ENCODE data around the gene PAM16. TPM values are rescaled to one million over a fixed set of nuclear protein-coding genes. Genes with fewer than 3 reads are reported as not detected.

PAM16 gene
- total and polyA plus RNA-seq, 9 of the 15 experiments (the other 6 are each of a cell fraction or from before 2014, with no cell fraction given): 38.7 to 273 (median 79.3) TPM

DNA sequence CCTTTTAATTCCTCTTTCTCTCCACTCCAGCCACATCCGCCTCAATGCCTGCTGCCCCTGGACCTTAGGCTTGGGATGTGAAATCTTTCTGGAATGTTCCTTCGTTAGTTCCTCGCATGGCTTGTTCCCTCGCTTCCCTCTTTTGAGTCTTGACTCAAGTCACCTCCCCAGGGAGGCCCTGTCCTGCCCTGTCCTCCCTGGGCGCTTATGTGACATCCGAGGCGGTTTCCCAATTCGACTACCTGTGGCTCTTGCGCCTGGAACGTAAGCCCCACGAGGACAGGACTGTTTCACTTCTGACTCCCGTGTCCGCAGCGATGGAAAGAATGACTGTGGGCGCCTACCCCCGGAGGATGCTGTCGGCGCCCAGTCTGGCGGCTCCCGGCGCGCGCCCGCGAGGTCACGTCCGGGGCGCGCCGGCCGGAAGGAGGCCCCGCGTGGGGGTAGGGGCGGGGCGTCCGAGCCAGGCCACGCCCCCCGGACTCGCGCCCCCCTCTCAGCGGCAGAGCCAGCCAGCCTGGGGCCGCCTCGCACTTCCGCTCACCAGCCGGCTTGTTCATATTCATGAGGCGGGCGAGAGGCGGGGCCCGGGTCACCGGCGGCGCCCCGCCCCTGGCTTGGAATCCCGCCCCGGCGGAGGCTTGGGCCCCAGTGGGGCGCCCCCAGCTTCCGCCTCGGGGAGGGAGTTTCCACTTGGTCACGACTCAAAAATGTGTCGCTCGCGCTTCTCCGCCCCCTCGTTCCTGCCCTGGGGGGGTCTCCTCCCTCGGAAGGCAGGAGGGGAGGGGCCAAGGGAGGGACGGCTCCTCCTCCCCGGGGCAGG, 43.7 kb downstream of the PAM16 start (continued):
- TF ChIP-seq, protein P1, sequence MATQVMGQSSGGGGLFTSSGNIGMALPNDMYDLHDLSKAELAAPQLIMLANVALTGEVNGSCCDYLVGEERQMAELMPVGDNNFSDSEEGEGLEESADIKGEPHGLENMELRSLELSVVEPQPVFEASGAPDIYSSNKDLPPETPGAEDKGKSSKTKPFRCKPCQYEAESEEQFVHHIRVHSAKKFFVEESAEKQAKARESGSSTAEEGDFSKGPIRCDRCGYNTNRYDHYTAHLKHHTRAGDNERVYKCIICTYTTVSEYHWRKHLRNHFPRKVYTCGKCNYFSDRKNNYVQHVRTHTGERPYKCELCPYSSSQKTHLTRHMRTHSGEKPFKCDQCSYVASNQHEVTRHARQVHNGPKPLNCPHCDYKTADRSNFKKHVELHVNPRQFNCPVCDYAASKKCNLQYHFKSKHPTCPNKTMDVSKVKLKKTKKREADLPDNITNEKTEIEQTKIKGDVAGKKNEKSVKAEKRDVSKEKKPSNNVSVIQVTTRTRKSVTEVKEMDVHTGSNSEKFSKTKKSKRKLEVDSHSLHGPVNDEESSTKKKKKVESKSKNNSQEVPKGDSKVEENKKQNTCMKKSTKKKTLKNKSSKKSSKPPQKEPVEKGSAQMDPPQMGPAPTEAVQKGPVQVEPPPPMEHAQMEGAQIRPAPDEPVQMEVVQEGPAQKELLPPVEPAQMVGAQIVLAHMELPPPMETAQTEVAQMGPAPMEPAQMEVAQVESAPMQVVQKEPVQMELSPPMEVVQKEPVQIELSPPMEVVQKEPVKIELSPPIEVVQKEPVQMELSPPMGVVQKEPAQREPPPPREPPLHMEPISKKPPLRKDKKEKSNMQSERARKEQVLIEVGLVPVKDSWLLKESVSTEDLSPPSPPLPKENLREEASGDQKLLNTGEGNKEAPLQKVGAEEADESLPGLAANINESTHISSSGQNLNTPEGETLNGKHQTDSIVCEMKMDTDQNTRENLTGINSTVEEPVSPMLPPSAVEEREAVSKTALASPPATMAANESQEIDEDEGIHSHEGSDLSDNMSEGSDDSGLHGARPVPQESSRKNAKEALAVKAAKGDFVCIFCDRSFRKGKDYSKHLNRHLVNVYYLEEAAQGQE (IDR thresholded peaks at IDR 0.05; ENCODE audit: borderline replicate concordance): peak; percentile 59
- TF ChIP-seq, protein P1 (CRISPR knock-in tag; IDR thresholded peaks at IDR 0.05; ENCODE audit: low read depth): no peak
- TF ChIP-seq, protein P2, sequence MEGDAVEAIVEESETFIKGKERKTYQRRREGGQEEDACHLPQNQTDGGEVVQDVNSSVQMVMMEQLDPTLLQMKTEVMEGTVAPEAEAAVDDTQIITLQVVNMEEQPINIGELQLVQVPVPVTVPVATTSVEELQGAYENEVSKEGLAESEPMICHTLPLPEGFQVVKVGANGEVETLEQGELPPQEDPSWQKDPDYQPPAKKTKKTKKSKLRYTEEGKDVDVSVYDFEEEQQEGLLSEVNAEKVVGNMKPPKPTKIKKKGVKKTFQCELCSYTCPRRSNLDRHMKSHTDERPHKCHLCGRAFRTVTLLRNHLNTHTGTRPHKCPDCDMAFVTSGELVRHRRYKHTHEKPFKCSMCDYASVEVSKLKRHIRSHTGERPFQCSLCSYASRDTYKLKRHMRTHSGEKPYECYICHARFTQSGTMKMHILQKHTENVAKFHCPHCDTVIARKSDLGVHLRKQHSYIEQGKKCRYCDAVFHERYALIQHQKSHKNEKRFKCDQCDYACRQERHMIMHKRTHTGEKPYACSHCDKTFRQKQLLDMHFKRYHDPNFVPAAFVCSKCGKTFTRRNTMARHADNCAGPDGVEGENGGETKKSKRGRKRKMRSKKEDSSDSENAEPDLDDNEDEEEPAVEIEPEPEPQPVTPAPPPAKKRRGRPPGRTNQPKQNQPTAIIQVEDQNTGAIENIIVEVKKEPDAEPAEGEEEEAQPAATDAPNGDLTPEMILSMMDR (IDR thresholded peaks at IDR 0.05 in 2 of 3, conservative IDR thresholded peaks at IDR 0.05 in 1 of 3; ENCODE audit: insufficient read depth in 2 of 3, low read depth in 1 of 3, low read length in 3 of 3): peak in 2 of 3 experiments; percentile 1 to 24; a peak in 2 of 6 replicates
- TF ChIP-seq, protein P3, sequence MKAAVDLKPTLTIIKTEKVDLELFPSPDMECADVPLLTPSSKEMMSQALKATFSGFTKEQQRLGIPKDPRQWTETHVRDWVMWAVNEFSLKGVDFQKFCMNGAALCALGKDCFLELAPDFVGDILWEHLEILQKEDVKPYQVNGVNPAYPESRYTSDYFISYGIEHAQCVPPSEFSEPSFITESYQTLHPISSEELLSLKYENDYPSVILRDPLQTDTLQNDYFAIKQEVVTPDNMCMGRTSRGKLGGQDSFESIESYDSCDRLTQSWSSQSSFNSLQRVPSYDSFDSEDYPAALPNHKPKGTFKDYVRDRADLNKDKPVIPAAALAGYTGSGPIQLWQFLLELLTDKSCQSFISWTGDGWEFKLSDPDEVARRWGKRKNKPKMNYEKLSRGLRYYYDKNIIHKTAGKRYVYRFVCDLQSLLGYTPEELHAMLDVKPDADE (conservative IDR thresholded peaks at IDR 0.05; ENCODE audit: control insufficient read depth, low read depth, low read length): peak; percentile 31; the same call in 1 of the 2 replicates
- TF ChIP-seq, protein P4, sequence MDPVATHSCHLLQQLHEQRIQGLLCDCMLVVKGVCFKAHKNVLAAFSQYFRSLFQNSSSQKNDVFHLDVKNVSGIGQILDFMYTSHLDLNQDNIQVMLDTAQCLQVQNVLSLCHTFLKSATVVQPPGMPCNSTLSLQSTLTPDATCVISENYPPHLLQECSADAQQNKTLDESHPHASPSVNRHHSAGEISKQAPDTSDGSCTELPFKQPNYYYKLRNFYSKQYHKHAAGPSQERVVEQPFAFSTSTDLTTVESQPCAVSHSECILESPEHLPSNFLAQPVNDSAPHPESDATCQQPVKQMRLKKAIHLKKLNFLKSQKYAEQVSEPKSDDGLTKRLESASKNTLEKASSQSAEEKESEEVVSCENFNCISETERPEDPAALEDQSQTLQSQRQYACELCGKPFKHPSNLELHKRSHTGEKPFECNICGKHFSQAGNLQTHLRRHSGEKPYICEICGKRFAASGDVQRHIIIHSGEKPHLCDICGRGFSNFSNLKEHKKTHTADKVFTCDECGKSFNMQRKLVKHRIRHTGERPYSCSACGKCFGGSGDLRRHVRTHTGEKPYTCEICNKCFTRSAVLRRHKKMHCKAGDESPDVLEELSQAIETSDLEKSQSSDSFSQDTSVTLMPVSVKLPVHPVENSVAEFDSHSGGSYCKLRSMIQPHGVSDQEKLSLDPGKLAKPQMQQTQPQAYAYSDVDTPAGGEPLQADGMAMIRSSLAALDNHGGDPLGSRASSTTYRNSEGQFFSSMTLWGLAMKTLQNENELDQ (CRISPR knock-in tag; IDR thresholded peaks at IDR 0.05; ENCODE audit: borderline replicate concordance): peak; percentile 92; the same call in 1 of the 2 replicates
- TF ChIP-seq DACH1 (IDR thresholded peaks at IDR 0.05; ENCODE audit: partially characterized antibody): no peak
- peak; percentile 79 for TF ChIP-seq SP1 (CRISPR knock-in tag; IDR thresholded peaks at IDR 0.05)
- TF ChIP-seq RFX5 (IDR thresholded peaks at IDR 0.05; ENCODE audit: low read depth, low read length): no peak
- peak; percentile 41; the same call in 1 of the 2 replicates for TF ChIP-seq PML (IDR thresholded peaks at IDR 0.05; ENCODE audit: low read length)

All from K562 (cell line).